HS-5 (cell line): Measurements from ENCODE around the gene ACOT11.

ENCODE experiments used
- DNase-seq: peaks from one replicate; pipeline ENCODE4 v3.0.0-alpha.2; 2012; ENCODE audit warnings: low read depth

ACOT11 gene

DNA sequence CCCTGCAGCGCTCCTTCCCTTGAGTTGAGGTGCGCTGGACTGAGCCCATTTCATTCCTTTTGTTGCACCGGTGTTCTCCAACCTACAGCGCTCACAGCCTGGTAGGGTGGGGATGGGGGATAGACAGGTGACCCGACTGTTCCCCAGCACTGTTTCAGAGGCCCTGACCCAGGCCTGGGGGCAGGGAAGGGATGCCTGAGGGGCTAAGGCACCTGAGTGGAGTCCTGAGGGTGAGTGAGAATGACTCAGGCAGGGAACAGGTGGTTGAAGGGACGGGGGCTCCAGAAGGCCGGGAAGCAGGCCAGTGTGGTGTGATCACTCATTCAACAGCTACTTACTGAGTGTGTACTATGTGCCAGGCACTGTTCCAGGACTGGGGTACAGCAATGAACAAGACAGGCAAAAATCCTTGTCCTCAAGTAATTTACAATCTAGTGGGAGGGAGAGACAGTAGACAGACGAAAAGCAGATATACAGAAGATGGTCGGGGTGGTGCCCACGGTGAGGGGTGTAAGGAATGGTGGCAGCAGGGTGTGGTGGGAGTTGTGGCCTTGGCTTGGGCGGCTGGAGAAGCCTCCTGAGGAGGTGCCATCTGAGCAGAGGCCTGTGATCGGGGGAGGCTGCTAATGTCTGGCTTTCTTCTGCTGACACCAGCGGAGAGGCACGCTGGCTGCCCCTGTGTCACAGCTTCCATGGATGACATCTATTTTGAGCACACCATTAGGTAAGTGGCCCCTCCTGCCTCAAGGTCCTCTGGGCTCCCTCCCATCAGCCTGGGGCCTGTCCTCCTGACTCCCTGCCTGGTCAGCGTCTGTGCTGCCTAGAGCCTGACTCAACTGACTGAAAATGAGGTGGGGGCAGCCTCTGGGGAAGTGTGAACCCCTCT lies 37.4 kb downstream of the ACOT11 start:
- no peak for DNase-seq

DNA sequence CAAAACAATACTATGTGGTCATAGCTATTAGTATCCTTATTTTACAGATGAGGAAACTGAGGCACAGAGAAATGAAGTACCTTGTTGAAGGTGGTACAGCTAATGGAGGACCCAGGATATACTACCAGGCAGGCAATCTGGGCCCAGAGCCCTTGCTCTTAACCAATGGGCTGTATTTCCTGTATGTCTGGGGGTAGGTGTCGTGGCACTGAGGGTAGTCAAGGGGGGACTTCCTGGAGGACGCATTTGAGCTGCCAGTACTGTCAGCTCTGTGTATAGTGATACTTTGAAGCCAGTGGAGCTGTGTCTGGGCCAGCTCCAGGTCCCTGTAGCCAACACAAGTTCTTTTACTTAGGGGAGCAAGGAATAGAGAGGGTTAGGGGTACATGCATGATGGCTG lies 40.3 kb downstream of the ACOT11 start:
- DNase-seq, result no peak

GRCh38 chr1:54591127-54591756 lies 43.2 kb downstream of the ACOT11 start:
- no peak for DNase-seq

GRCh38 chr1:54593571-54594160 lies 45.6 kb downstream of the ACOT11 start:
- no peak for DNase-seq

DNA sequence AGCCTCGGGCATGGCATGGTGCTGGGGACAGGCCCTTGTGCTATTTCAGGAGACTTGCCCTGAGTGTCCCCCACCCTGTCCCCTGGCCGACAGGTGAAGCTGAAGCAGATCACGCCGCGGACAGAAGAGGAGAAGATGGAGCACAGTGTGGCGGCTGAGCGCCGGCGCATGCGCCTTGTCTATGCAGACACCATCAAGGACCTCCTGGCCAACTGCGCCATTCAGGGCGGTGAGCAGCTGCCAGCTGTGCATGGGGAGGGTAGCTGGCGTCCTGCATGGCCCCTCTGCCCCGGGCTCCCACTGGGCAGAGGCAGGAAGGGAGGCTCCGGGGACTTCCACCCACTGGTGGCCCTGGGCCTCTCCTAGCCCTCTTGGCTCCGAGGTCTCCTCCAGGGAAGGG lies 46.4 kb downstream of the ACOT11 start:
- DNase-seq, result no peak

DNA sequence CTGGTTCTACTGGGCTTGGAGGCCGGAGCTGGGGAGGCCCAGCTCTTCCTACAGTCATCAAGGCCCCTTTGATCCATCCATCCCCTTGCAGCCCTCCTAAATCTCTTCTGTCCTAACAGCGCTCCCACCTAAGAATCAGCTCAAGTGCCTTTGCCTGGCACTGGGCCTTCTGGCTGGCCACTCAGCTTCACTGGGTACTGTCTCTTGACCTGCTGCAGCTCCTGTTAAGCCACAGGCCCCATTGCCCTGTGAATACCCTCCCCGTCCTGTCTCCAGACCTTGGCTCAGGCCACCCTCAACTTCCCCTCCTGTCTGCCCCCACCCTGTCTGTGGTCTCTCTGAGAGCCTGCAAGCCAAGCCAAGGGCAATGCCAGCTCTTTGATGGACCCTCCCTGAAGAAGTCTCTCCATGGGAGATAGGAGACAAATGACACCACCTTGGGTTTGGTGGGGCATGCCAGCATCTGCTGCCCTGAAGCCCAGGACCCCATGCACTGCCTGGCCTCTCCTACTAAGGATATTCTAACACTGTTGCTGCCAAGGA lies 48.0 kb downstream of the ACOT11 start:
- DNase-seq, result no peak

- no peak for DNase-seq
Observed at GRCh38 chr1:54596756-54597155, 48.7 kb downstream of the ACOT11 start.

DNA sequence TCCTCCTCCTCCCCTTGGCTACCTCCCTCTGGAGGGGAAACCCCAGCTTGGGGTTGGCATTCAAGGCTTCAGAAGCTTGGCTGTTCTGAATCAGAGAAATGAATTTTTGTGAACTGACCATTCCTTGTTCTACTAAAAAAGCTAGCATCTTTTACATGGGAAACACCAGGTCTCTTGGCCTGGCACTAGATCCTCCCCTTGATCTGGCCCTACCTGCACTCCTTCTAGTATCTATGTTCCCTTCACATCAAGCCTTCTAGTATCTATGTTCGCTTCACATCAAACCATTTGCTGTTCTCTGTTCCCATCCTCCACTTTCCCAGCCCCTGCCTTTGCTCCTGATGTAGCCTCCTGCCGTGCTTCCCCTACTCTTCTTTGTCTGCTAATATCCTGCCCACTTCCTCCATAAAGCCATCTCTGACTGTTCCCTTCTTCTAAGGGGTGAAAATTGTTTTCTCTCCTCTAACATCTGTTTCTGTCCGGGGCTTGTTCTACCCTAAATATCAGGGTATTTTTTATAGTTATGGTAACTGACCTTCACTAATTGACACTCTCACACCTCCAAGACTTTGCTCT lies 49.5 kb downstream of the ACOT11 start:
- DNase-seq, result no peak

DNA sequence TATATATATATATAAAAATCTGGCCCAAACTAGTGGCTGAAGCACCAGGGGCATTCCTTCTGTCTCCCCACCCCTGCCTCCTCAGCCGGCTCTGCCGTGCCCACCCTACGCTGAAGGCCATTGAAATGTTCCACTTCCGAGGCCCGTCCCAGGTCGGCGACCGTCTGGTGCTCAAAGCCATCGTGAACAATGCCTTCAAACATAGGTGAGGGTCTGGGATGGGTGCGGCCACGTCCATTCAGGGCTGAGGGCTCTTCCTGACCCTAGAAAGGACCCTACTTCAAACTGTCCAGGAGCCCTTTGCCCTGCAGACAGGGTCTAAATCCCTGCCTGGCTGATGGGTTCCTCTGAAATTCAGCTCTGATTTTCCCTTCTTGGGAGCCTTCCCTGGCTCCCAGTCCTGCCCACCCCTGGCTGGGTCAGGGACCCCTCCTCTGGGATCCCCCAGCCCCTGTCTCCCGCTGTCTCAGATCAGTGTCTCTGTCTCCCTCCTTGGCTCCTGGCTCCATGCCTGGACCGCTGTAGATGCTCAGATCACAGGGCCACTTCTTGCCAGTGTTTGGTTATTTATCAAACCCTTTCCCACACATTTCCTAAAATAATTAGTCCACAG lies 51.3 kb downstream of the ACOT11 start:
- no peak for DNase-seq

- DNase-seq, result no peak
Observed at GRCh38 chr1:54600947-54601721, 53.1 kb downstream of the ACOT11 start.

- no peak for DNase-seq
Observed at GRCh38 chr1:54601730-54602129, 53.7 kb downstream of the ACOT11 start.

DNA sequence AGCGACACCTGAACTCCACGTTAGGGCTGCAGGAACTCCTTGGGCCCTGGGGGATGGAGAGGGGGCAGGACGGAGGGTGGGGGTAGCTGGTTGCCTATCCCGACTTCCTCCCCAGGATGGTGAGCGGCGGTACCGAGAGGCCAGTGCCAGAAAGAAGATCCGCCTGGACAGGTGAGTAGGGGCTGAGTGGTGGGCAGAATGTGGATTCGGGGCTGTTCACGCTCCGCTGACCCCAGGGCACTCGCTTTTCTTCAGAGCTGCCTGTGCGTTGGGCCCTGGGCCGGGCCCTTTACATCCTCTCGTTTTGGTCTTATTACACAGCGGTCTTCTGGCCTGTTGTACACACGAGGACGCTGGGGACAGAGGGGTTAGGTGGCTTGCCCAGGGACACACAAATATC lies 54.5 kb downstream of the ACOT11 start:
- no peak for DNase-seq

- no peak for DNase-seq
Observed at GRCh38 chr1:54603241-54603640, 55.2 kb downstream of the ACOT11 start.

DNA sequence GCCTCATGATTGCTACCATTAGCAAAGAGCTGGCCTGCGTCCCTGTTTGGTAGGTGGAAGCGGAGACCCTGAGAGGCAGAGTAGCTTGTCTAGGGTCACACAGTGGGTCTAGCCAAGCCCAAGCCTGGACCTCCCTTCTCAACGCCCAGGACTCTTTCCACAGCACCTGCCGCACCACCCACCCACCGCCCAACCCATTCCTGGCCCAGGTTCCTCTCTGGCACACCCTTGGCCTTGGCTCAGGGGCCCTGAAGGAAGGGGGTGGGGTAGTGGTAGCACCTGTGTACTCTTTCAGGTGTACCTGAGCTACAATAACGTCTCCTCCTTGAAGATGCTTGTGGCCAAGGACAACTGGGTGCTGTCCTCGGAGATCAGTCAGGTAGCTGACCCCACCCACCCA lies 56.0 kb downstream of the ACOT11 start:
- DNase-seq, result no peak

DNA sequence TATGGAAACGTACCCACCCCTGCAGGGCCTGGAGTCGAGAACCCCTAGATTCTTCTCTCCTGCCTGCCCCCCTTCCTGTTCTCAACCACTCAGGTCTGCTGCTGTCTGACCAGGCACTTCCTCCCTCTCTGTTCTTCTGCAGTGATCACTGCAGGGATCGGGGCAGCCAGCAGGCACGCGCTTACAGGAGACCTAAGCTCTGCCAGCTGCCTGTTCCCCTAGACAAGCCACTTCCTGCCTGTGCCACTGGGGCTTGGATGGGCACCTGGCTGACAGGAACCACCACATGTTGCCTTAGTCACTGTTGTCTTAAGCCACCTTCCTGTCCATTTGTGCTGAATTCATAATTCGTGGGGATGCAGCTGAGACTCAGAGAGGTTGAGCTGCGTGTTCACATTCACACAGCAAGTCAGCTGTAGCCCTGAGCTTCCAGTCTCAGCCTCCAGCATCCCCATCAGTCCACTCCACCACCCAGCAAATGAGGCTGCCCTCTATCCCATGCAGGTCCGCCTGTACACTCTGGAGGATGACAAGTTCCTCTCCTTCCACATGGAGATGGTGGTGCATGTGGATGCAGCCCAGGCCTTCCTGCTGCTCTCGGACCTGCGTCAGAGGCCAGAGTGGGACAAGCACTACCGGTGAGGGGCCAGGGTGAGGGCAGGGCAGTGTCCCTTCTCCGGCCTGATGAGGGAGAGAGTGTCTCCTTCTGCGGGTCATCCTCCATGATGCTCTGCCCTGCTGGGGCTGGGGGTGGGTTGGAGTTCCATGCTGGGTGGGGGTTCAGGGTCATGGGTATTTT lies 56.7 kb downstream of the ACOT11 start:
- DNase-seq, result no peak

DNA sequence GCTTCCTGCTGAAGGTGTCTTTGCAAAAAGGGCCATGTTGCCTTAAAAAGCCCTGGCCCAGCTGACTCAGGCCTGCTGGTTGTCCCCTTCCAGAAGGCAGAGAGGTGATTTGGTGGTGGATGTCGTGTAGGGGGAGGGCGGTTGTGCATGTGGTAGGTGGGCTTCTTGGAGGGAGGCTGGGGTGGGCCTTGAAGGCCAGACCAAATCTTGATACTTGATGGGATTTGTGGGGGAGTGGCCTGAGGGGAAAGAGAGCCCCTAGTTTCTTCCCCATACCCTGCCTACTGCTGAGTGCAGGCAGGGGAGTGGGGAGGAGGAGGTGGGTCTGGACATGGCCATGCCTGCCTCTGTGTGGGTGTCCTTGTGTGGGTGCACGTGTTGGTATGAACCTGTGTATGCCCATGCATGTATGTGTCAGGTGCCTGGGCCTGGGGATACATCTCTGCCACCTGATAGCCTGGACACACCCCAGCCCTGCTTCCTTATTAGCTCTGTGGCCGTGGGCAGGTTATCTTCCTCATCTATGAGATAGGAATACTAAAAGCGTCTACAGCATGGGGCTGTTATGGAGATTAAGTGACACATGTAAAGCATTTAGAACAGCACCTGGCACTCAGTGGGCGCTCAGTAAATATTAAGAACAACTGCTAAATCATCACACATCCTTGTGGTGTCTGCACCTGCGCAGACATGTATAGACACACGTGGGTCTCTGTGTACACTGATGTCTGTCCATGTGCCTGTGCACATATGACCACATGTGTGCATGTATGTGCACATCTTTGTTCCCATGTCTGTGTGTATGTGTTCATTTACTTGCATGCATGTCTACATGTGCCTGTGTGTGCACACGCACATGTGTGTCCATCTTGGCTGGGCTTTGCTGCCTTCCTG lies 58.3 kb downstream of the ACOT11 start:
- DNase-seq, result no peak

DNA sequence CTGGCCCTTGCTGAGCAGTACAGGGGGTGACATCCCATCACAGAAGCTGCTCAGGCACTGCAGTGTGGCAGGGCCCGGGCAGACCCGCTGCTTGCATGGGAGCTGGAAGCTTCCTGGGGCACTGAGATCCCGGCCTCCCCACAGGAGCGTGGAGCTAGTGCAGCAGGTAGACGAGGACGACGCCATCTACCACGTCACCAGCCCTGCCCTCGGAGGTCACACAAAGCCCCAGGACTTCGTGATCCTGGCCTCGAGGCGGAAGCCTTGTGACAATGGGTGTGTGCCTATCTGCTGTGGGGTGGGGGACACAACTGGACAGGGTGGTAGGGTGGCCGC lies 58.9 kb downstream of the ACOT11 start:
- DNase-seq, result no peak

DNA sequence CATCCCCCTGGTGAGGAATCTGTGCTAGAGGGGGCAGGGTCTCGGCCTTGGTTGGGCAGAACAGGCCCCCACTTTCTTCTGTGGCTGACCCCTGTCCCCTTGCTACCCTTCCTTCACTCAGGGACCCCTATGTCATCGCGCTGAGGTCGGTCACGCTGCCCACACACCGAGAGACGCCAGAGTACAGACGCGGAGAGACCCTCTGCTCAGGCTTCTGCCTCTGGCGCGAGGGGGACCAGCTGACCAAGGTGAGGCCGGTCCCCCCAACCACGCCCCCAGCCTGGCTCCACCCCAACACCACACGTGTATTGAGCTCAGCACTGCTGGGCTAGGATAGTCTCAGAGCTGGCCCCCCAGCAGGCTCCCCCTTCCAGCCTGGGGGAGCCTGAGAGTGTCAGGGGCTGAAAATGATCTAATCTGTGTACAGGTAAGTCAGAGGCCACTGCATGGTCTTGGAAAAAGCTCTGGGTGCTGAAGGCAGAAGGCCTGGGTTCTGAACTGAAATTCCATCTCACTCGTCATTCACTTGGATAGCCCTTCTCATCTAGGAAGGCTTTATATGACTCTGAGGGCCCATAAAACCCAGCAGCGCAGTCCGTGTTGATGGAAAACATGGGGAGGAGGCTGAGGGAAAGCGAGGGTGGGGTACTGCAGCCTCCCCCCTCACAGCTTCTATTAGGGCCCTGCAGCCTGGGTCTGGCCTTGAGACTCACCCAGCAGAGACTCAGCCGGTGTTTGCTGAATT lies 60.0 kb downstream of the ACOT11 start:
- DNase-seq, result no peak
